OCI-LY1 (cell line): ENCODE data around the gene EVA1C.

ENCODE experiments used
- H2AFZ ChIP-seq: fragments of 200-600 bp; sonication (generic), shearing (Covaris generic); 2 replicates; pipeline ENCODE4 v1.6.0; 2014; ENCODE audit warnings: antibody characterized with exemption, mild to moderate bottlenecking, low read length
- H3F3A ChIP-seq: fragments of 200-600 bp; sonication (generic), shearing (Covaris generic); 2 replicates; pipeline ENCODE4 v1.6.0; 2014; ENCODE audit warnings: mild to moderate bottlenecking, antibody characterized with exemption, low read length, moderate library complexity; ENCODE audit not compliant: insufficient read depth
- H3K27ac ChIP-seq: fragments of 200-600 bp; sonication (generic); 2 replicates; pipeline ENCODE4 v1.5.1; 2014; ENCODE audit warnings: low read length, mixed run types, mild to moderate bottlenecking, low read depth; ENCODE audit not compliant: poor library complexity, severe bottlenecking
- H3K27me3 ChIP-seq: fragments of 200-600 bp; sonication (generic); 2 replicates; pipeline ENCODE4 v1.6.0; 2014; ENCODE audit warnings: antibody characterized with exemption, mild to moderate bottlenecking, low read length, moderate library complexity; ENCODE audit not compliant: insufficient read depth
- H3K36me3 ChIP-seq: fragments of 200-600 bp; sonication (generic); 2 replicates; pipeline ENCODE4 v1.6.1; 2014; ENCODE audit warnings: mild to moderate bottlenecking, antibody characterized with exemption, low read length, moderate library complexity, mixed read lengths; ENCODE audit not compliant: insufficient read depth
- H3K4me1 ChIP-seq: fragments of 200-600 bp; sonication (generic); 2 replicates; pipeline ENCODE4 v1.5.1; 2014; ENCODE audit warnings: mild to moderate bottlenecking, low read length, moderate library complexity; ENCODE audit not compliant: insufficient read depth, severe bottlenecking
- H3K4me2 ChIP-seq: fragments of 200-600 bp; sonication (generic), shearing (Covaris generic); 2 replicates; pipeline ENCODE4 v1.6.1; 2014; ENCODE audit warnings: low read length
- H3K4me3 ChIP-seq: fragments of 200-600 bp; sonication (generic); 2 replicates; pipeline ENCODE4 v1.5.1; 2014; ENCODE audit warnings: low read length, low read depth, mild to moderate bottlenecking, mixed read lengths; ENCODE audit not compliant: poor library complexity, severe bottlenecking
- H3K79me2 ChIP-seq: fragments of 200-600 bp; shearing (Covaris generic); 2 replicates; pipeline ENCODE4 v1.6.1; 2016; ENCODE audit warnings: mixed run types, low read length, mixed read lengths; ENCODE audit not compliant: insufficient read depth
- H3K9ac ChIP-seq: fragments of 200-600 bp; sonication (generic), shearing (Covaris generic); 2 replicates; pipeline ENCODE4 v1.6.1; 2014; ENCODE audit warnings: mild to moderate bottlenecking, low read length, mixed read lengths
- H3K9me2 ChIP-seq: fragments of 200-600 bp; sonication (generic), shearing (Covaris generic); 2 replicates; pipeline ENCODE4 v1.6.1; 2014; ENCODE audit warnings: low read depth, mild to moderate bottlenecking, low read length, mixed read lengths
- H3K9me3 ChIP-seq: fragments of 200-600 bp; shearing (Covaris generic); 2 replicates; pipeline ENCODE4 v1.6.1; 2014; ENCODE audit warnings: low read length, mixed read lengths
- H4K20me1 ChIP-seq: fragments of 200-600 bp; sonication (generic), shearing (Covaris generic); 2 replicates; pipeline ENCODE4 v1.6.0; 2016; ENCODE audit warnings: mild to moderate bottlenecking, low read length; ENCODE audit not compliant: insufficient read depth
- CTCF ChIP-seq: fragments of 200-600 bp; sonication (generic), shearing (Covaris generic); IDR thresholded peaks from 2 replicates; pipeline ENCODE4 v1.5.1; 2017; ENCODE audit warnings: mild to moderate bottlenecking, antibody characterized with exemption, low read length, moderate library complexity, mixed read lengths
- EZH2 ChIP-seq: fragments of 200-600 bp; sonication (generic), shearing (Covaris generic); IDR thresholded peaks from 2 replicates; pipeline ENCODE4 v1.8.0; 2017; ENCODE audit warnings: borderline replicate concordance, mixed run types, mild to moderate bottlenecking, antibody characterized with exemption, low read length, moderate library complexity, mixed read lengths

Gene EVA1C

GRCh38 chr21:32377991-32378390 is 34.5 kb upstream of the EVA1C start:
- Histone ChIP-seq H3K9ac (no peak overlapping the region), H3K9me3 (no peaks in the 10 kb centered on the region), H3K27me3 (no peaks in the 10 kb centered on the region), H3K79me2 (no peaks in the 10 kb centered on the region), H4K20me1 (no peaks in the 10 kb centered on the region), H2AFZ (no peak overlapping the region), H3K4me2 (no peak overlapping the region), H3K9me2 (no peaks in the 10 kb centered on the region), H3K4me1 (no peaks in the 10 kb centered on the region), H3K36me3 (peaks cover 97% of the 10 kb centered on the region), H3K4me3 (no peak overlapping the region), H3F3A (no peaks in the 10 kb centered on the region), H3K27ac (no peak overlapping the region)
- TF ChIP-seq EZH2 (no peak), CTCF (no peak)

- Histone ChIP-seq H3K4me1 (no peaks in the 10 kb centered on the region), H3K79me2 (no peaks in the 10 kb centered on the region), H2AFZ (no peak overlapping the region), H3K27me3 (no peaks in the 10 kb centered on the region), H3K9me2 (no peaks in the 10 kb centered on the region), H3K27ac (no peak overlapping the region), H3K4me3 (no peak overlapping the region), H3K36me3 (peaks cover 97% of the 10 kb centered on the region), H3K9me3 (no peaks in the 10 kb centered on the region), H3K9ac (no peak overlapping the region), H4K20me1 (no peaks in the 10 kb centered on the region), H3K4me2 (no peak overlapping the region), H3F3A (no peaks in the 10 kb centered on the region)
- TF ChIP-seq EZH2 = no peak
- no peak for TF ChIP-seq CTCF
These were observed 33.5 kb upstream of the EVA1C start for GRCh38 chr21:32378956-32379355.

GRCh38 chr21:32380940-32381339 is 31.6 kb upstream of the EVA1C start:
- Histone ChIP-seq H3K27me3 (no peaks in the 10 kb centered on the region), H4K20me1 (no peaks in the 10 kb centered on the region), H3K4me3 (no peak overlapping the region), H3K4me2 (no peak overlapping the region), H3K9ac (no peak overlapping the region), H3K79me2 (no peaks in the 10 kb centered on the region), H3K9me3 (no peaks in the 10 kb centered on the region), H3K36me3 (peaks cover 95% of the 10 kb centered on the region), H3K9me2 (no peaks in the 10 kb centered on the region), H3F3A (no peaks in the 10 kb centered on the region), H3K27ac (no peak overlapping the region), H2AFZ (no peak overlapping the region), H3K4me1 (no peaks in the 10 kb centered on the region)
- no peak for TF ChIP-seq CTCF
